Mucosa of descending colon (tissue), 3 donors: ENCODE data around the gene BCL2. TPM values are rescaled to one million over a fixed set of nuclear protein-coding genes. Genes with fewer than 3 reads are reported as not detected.

Source experiments
- ATAC-seq: fragments of 200-7000 bp; cut with Tn5 transposase; one replicate; pipeline ENCODE4 v1.9.1; 2020; ENCODE audit warnings: mild to moderate bottlenecking, moderate library complexity
- DNase-seq, 3 donors: peaks; one replicate each; pipeline ENCODE4 v3.0.0-alpha.2; 2020
- H3K36me3 ChIP-seq: fragments of 200-600 bp; one replicate; pipeline ENCODE4 v1.8.0; 2021; ENCODE audit warnings: low read depth, mild to moderate bottlenecking
- H3K4me1 ChIP-seq: fragments of 200-600 bp; one replicate; pipeline ENCODE4 v1.8.0; 2021; ENCODE audit warnings: low read depth, mild to moderate bottlenecking
- H3K4me3 ChIP-seq: fragments of 200-600 bp; one replicate; pipeline ENCODE4 v1.8.0; 2021; ENCODE audit warnings: mild to moderate bottlenecking
- H3K9me3 ChIP-seq: fragments of 200-600 bp; one replicate; pipeline ENCODE4 v1.8.0; 2021; ENCODE audit warnings: mild to moderate bottlenecking
- CTCF ChIP-seq: fragments of 200-600 bp; IDR thresholded peaks from one replicate; pipeline ENCODE4 v1.8.0; 2022; ENCODE audit warnings: antibody characterized with exemption, mild to moderate bottlenecking
- intact Hi-C, 2 donors: fragments of 100-400 bp; cut with DNase I in 1 of 2; cut with micrococcal nuclease in 1 of 2; formaldehyde crosslinking; loops; one replicate each; pipeline versions ENCODE4 v1.11.0 to v1.11.1; 2022; cut with DNase I, micrococcal nuclease
- total RNA-seq, 3 donors: library from RNA; stranded (reverse); fragmentation: NEBNext Ultra II Directional in 2 of 3; extraction: Animal tissue kit (Norgen Biotek cat#: 25700) in 2 of 3; gene quantifications; one replicate each; pipeline versions ENCODE4 v1.2.1 to v1.2.4, GENCODE V29; 2021 to 2023
- donor health status: DM: no; HTN: no; CAD: no; lungs with moderate emphysema.
- donor health status: DM: no; HTN: no; CAD: no.
- donor health status: DM: no; HTN: yes; CAD: no.

BCL2 gene
- total RNA-seq, 3 donors from 2014 or later = 17.7 to 25.7 (median 20.5) TPM

- DNase-seq (no peak), ATAC-seq (no peak)
- intact Hi-C loops = loop anchor here (10.0 kb wide), 2 partner anchors 64 to 74 kb away; no protein-coding TSS in a partner anchor
- H3K9me3 ChIP-seq = no peaks in the 10 kb centered on the region
- H3K4me3 ChIP-seq = peak overlapping the region; percentile 48
- TF ChIP-seq CTCF = no peak
- H3K4me1 ChIP-seq = no peaks in the 10 kb centered on the region
- no peaks in the 10 kb centered on the region for H3K36me3 ChIP-seq
These were observed 633 bp downstream of the BCL2 start for GRCh38 chr18:63318889-63319382.

- intact Hi-C loops = loop anchor here (10.0 kb wide), 2 partner anchors 63 to 73 kb away; no protein-coding TSS in a partner anchor
- Histone ChIP-seq H3K4me3 (peak overlapping the region; percentile 42), H3K36me3 (no peaks in the 10 kb centered on the region), H3K9me3 (no peaks in the 10 kb centered on the region), H3K4me1 (peaks cover under 1% of the 10 kb centered on the region)
- ATAC-seq = peak; percentile 68
- DNase-seq = peak; percentile 81 to 90 (median 87)
- peak; percentile 57 for TF ChIP-seq CTCF
These were observed 1.3 kb downstream of the BCL2 start for GRCh38 chr18:63317982-63318888.

- Histone ChIP-seq H3K36me3 (no peaks in the 10 kb centered on the region), H3K9me3 (no peaks in the 10 kb centered on the region), H3K4me1 (peaks cover 7% of the 10 kb centered on the region), H3K4me3 (peak overlapping the region; percentile 42)
- intact Hi-C loops = loop anchor here (10.0 kb wide), 2 partner anchors 63 to 73 kb away; no protein-coding TSS in a partner anchor
- ATAC-seq (no peak), DNase-seq (no peak)
- TF ChIP-seq CTCF = no peak
These were observed 2.0 kb downstream of the BCL2 start for GRCh38 chr18:63317556-63317946.

- H3K4me1 ChIP-seq = peaks cover 7% of the 10 kb centered on the region
- no peak for ATAC-seq
- H3K9me3 ChIP-seq = no peaks in the 10 kb centered on the region
- no peaks in the 10 kb centered on the region for H3K36me3 ChIP-seq
- intact Hi-C loops = loop anchor here (10.0 kb wide), 2 partner anchors 62 to 72 kb away; no protein-coding TSS in a partner anchor
- H3K4me3 ChIP-seq = no peak overlapping the region
- TF ChIP-seq CTCF = no peak
- no peak for DNase-seq
These were observed 2.7 kb downstream of the BCL2 start for GRCh38 chr18:63316612-63317555.

GRCh38 chr18:63315876-63316275 lies 3.7 kb downstream of the BCL2 start:
- Histone ChIP-seq H3K36me3 (no peaks in the 10 kb centered on the region), H3K4me3 (no peak overlapping the region), H3K4me1 (peaks cover 7% of the 10 kb centered on the region), H3K9me3 (no peaks in the 10 kb centered on the region)
- ATAC-seq = no peak
- no peak for TF ChIP-seq CTCF
- no peak for DNase-seq
- intact Hi-C loops = loop anchor here (10.0 kb wide), 2 partner anchors 61 to 71 kb away; no protein-coding TSS in a partner anchor
